Neural progenitor cell (in vitro differentiated cells): ENCODE data around the gene BCAS3. TPM values are rescaled to one million over a fixed set of nuclear protein-coding genes. Genes with fewer than 3 reads are reported as not detected.
A peak's percentile ranks its signal among the peaks of the same experiment; 100 is the strongest.

Source experiments
- DNase-seq: peaks from one replicate; pipeline ENCODE4 v3.0.0-alpha.2; 2016; ENCODE audit warnings: low spot score
- H2AFZ ChIP-seq: fragments of 200-600 bp; sonication (generic); replicated peaks from 2 replicates; pipeline ENCODE4 v1.6.1; 2016; ENCODE audit warnings: antibody characterized with exemption
- H3F3A ChIP-seq: fragments of 200-600 bp; sonication (generic); 2 replicates; pipeline ENCODE4 v1.6.1; 2016; ENCODE audit warnings: antibody characterized with exemption, low read depth
- H3K27ac ChIP-seq: fragments of 200-600 bp; sonication (generic); 2 replicates; pipeline ENCODE4 v1.5.1; 2016; ENCODE audit warnings: mild to moderate bottlenecking
- H3K27me3 ChIP-seq: fragments of 200-600 bp; sonication (generic); 2 replicates; pipeline ENCODE4 v1.6.1; 2016; ENCODE audit warnings: mild to moderate bottlenecking, moderate library complexity
- H3K36me3 ChIP-seq: fragments of 200-600 bp; sonication (generic); 2 replicates; pipeline ENCODE4 v1.5.1; 2016
- H3K4me1 ChIP-seq: fragments of 200-600 bp; sonication (generic); 2 replicates; pipeline ENCODE4 v1.6.1; 2016; ENCODE audit warnings: mixed run types
- H3K4me2 ChIP-seq: fragments of 200-600 bp; sonication (generic); 2 replicates; pipeline ENCODE4 v1.6.1; 2016
- H3K4me3 ChIP-seq: fragments of 200-600 bp; sonication (generic); 2 replicates; pipeline ENCODE4 v1.5.1; 2016
- H3K79me2 ChIP-seq: fragments of 200-600 bp; sonication (generic); 2 replicates; pipeline ENCODE4 v1.6.1; 2016; ENCODE audit warnings: low read depth
- H3K9ac ChIP-seq: fragments of 200-600 bp; sonication (generic); 2 replicates; pipeline ENCODE4 v1.6.1; 2016
- H3K9me3 ChIP-seq: fragments of 200-600 bp; sonication (generic); 2 replicates; pipeline ENCODE4 v1.5.1; 2016; ENCODE audit warnings: low read depth
- H4K20me1 ChIP-seq: fragments of 200-600 bp; sonication (generic); 2 replicates; pipeline ENCODE4 v1.6.1; 2016; ENCODE audit warnings: low read depth
- H3K27ac Mint-ChIP-seq: 3 replicates; pipeline ENCODE4 v1.8.0; 2021; ENCODE audit warnings: mixed read lengths
- H3K27me3 Mint-ChIP-seq: 2 replicates; pipeline ENCODE4 v1.8.0; 2022; ENCODE audit warnings: low read depth, mild to moderate bottlenecking, inconsistent platforms, moderate library complexity, mixed read lengths; ENCODE audit not compliant: insufficient read depth
- H3K36me3 Mint-ChIP-seq: 3 replicates; pipeline ENCODE4 v1.8.0; 2021; ENCODE audit warnings: mixed read lengths
- H3K4me1 Mint-ChIP-seq: 3 replicates; pipeline ENCODE4 v1.8.0; 2021; ENCODE audit warnings: mixed read lengths
- H3K4me3 Mint-ChIP-seq: 3 replicates; pipeline ENCODE4 v1.8.0; 2021; ENCODE audit warnings: mild to moderate bottlenecking, moderate library complexity, mixed read lengths
- H3K9me3 Mint-ChIP-seq: 3 replicates; pipeline ENCODE4 v1.8.0; 2020; ENCODE audit warnings: mixed read lengths
- EZH2 ChIP-seq: fragments of 200-600 bp; sonication (generic); IDR thresholded peaks from 2 replicates; pipeline ENCODE4 v1.6.1; 2017; ENCODE audit warnings: antibody characterized with exemption, mild to moderate bottlenecking, moderate library complexity
- EZH2phosphoT487 ChIP-seq: fragments of 200-600 bp; sonication (generic); IDR thresholded peaks from 2 replicates; pipeline ENCODE4 v1.6.1; 2017; ENCODE audit warnings: antibody characterized with exemption
- total RNA-seq: library from RNA; depleted of rRNA; stranded (reverse); fragments of >200 nt; gene quantifications from 2 replicates; pipeline ENCODE4 v1.2.3, GENCODE V29; 2015; ENCODE audit warnings: low replicate concordance
- TF ChIP-seq, protein P1 (sequence below): fragments of 200-600 bp; sonication (generic); IDR thresholded peaks from 2 replicates; pipeline ENCODE4 v1.5.1; 2017; ENCODE audit warnings: antibody characterized with exemption, mild to moderate bottlenecking

BCAS3 gene
- total RNA-seq, 1 donor from 2014 or later: 60.9 TPM

DNA sequence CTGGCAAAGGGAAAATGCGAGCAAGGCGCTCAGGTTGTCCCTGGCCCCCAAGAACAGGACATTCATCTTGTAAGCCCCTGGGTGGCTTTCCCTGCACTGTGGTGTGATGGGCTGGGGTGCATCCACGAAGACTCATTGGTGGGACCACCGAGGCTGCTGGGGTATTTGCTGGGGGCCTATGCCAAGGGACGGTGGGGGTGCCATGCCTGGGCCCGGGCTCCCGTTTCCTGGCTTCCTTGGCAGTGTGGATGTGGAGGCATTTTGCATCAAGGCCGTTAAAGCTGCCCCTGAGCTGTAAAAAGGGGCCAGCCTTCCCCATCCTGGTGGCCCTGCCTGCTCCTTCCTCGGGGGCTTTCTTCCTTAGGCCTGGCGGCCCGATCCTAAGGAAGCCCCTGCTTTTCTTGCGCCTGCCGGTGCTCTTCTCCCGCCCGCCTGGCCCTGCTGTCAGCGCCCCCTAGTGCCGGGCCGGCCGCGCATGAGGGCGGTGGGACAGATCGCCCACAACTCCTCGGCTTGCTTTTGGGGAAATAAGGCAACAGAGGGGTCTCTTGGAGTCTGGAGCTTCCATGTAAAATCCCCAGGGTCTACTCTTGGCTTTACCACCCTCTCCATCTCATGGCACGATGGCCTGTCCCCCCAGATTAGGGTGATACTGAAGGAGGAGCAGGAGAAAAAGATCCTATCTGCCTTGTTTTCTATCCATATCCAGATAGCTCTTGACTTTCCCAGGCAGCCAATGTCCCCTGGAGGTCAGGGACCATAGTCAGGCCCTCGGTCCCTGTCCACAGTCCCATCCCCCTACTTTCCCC lies 712.2 kb downstream of the BCAS3 start:
- TF ChIP-seq EZH2phosphoT487 (no peak), EZH2 (peak; percentile 48)
- TF ChIP-seq, protein P1, sequence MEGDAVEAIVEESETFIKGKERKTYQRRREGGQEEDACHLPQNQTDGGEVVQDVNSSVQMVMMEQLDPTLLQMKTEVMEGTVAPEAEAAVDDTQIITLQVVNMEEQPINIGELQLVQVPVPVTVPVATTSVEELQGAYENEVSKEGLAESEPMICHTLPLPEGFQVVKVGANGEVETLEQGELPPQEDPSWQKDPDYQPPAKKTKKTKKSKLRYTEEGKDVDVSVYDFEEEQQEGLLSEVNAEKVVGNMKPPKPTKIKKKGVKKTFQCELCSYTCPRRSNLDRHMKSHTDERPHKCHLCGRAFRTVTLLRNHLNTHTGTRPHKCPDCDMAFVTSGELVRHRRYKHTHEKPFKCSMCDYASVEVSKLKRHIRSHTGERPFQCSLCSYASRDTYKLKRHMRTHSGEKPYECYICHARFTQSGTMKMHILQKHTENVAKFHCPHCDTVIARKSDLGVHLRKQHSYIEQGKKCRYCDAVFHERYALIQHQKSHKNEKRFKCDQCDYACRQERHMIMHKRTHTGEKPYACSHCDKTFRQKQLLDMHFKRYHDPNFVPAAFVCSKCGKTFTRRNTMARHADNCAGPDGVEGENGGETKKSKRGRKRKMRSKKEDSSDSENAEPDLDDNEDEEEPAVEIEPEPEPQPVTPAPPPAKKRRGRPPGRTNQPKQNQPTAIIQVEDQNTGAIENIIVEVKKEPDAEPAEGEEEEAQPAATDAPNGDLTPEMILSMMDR: peak; percentile 98
- no peak overlapping the region for H2AFZ ChIP-seq

DNA sequence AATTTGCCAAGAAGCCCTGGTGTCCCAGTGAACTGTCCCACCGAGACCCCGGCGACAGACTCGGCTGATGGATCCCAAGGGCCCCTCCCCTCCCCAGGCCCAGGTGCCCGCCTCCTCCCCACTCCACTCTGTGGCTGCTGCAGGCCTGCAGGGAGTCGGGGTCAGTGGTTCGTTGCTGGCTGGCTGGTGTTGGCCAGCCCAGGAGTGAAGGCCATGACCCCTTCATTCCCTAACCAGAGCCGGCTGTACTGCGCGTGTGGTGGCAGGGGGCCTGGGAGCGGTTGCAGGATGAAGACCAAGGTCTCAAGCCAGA lies 712.8 kb downstream of the BCAS3 start:
- H3K4me1 Mint-ChIP-seq: peaks cover 5% of the 10 kb centered on the region
- Histone ChIP-seq H4K20me1 (peaks cover 12% of the 10 kb centered on the region), H3K36me3 (no peaks in the 10 kb centered on the region), H2AFZ (no peak overlapping the region), H3K79me2 (no peaks in the 10 kb centered on the region), H3K4me3 (no peak overlapping the region), H3K4me1 (peaks cover 15% of the 10 kb centered on the region), H3K9me3 (no peaks in the 10 kb centered on the region), H3F3A (peaks cover 13% of the 10 kb centered on the region), H3K9ac (no peak overlapping the region), H3K27me3 (peaks cover 37% of the 10 kb centered on the region), H3K4me2 (no peak overlapping the region), H3K27ac (no peak overlapping the region)
- no peak for DNase-seq
- H3K27ac Mint-ChIP-seq: no peak overlapping the region
- H3K36me3 Mint-ChIP-seq: peaks cover 2% of the 10 kb centered on the region
- no peak overlapping the region for H3K4me3 Mint-ChIP-seq
- no peaks in the 10 kb centered on the region for H3K9me3 Mint-ChIP-seq
- H3K27me3 Mint-ChIP-seq: peaks cover 25% of the 10 kb centered on the region
- TF ChIP-seq EZH2phosphoT487 (no peak), EZH2 (no peak)
- TF ChIP-seq, protein P1: no peak

More for the DNA sequence above, 712.2 kb downstream of the BCAS3 start:
- peaks cover 19% of the 10 kb centered on the region for H3K27me3 Mint-ChIP-seq
- Histone ChIP-seq H3K4me1 (peaks cover 15% of the 10 kb centered on the region), H4K20me1 (peaks cover 7% of the 10 kb centered on the region), H3K79me2 (no peaks in the 10 kb centered on the region), H3F3A (peaks cover 7% of the 10 kb centered on the region), H3K27ac (no peak overlapping the region), H3K36me3 (no peaks in the 10 kb centered on the region), H3K4me2 (no peak overlapping the region), H3K9ac (no peak overlapping the region), H3K9me3 (no peaks in the 10 kb centered on the region), H3K4me3 (no peak overlapping the region), H3K27me3 (peaks cover 31% of the 10 kb centered on the region)
- H3K4me3 Mint-ChIP-seq: no peak overlapping the region
- H3K36me3 Mint-ChIP-seq: peaks cover 2% of the 10 kb centered on the region
- peak; percentile 83 for DNase-seq
- H3K4me1 Mint-ChIP-seq: peaks cover 8% of the 10 kb centered on the region
- no peaks in the 10 kb centered on the region for H3K9me3 Mint-ChIP-seq
- no peak overlapping the region for H3K27ac Mint-ChIP-seq

DNA sequence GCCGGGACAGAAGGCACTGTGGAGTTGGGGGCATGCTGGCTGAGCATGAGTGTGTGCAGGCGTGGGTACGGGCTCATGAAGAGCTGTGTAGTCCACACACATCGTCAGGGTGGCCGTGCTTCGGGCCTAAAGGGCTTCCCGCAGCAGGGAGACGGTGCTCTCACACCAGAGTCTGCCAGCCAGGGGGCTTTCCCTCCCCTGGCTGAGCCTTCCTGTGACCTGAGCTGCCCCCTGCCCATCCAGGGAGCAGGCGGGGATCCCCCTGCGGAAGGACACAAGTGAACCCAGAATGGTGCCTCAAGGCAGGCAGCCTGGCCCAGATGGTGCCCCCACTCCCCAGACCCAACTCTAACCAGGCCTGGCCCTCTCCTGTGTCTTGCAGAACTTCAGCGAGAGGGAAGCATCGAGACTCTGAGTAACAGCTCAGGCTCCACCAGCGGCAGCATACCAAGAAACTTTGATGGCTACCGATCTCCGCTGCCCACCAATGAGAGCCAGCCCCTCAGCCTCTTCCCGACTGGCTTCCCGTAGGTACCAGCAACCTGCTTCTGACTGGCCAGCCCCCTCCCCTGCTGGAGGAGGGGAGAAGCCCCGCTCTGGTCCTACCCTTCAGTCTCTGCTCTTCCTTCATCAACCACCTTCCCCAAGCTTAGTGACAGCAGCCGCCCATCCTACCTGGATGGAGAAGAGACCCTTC lies 714.1 kb downstream of the BCAS3 start:
- peaks cover 2% of the 10 kb centered on the region for H3K36me3 Mint-ChIP-seq
- H3K4me3 Mint-ChIP-seq: no peak overlapping the region
- H3K27me3 Mint-ChIP-seq: peaks cover 31% of the 10 kb centered on the region
- no peak overlapping the region for H3K9ac ChIP-seq
- H3F3A ChIP-seq: peaks cover 21% of the 10 kb centered on the region
- H3K27ac Mint-ChIP-seq: no peak overlapping the region
- H3K9me3 Mint-ChIP-seq: no peaks in the 10 kb centered on the region
- H3K27ac ChIP-seq: no peak overlapping the region
- TF ChIP-seq, protein P1: no peak
- TF ChIP-seq EZH2phosphoT487 (no peak), EZH2 (no peak)
- peaks cover 6% of the 10 kb centered on the region for H3K4me1 Mint-ChIP-seq
- H3K27me3 ChIP-seq: peaks cover 50% of the 10 kb centered on the region
- H2AFZ ChIP-seq: no peak overlapping the region
- no peaks in the 10 kb centered on the region for H3K9me3 ChIP-seq
- DNase-seq: no peak
- H3K36me3 ChIP-seq: no peaks in the 10 kb centered on the region
- H3K4me2 ChIP-seq: no peak overlapping the region
- peaks cover 13% of the 10 kb centered on the region for H3K4me1 ChIP-seq
- no peaks in the 10 kb centered on the region for H3K79me2 ChIP-seq
- peaks cover 25% of the 10 kb centered on the region for H4K20me1 ChIP-seq
- H3K4me3 ChIP-seq: no peak overlapping the region
